GM19372 (cell line): ENCODE data around the gene CAVIN3.

Experiments
- ATAC-seq: cut with Tn5 transposase; IDR thresholded peaks from one replicate; pipeline ENCODE4 v1.9.1; 2021; ENCODE audit warnings: mild to moderate bottlenecking, low read depth, moderate library complexity; ENCODE audit not compliant: unreplicated experiment

Gene CAVIN3

GRCh38 chr11:6320411-6321155 is at the start of gene CAVIN3:
TSS of gene CAVIN3 (minus strand) at chr11:6320501. CDS start at chr11:6320476, 25 bp downstream.
- peak; percentile 23 for ATAC-seq

- no peak for ATAC-seq
Observed at GRCh38 chr11:6365659-6366058, 45.4 kb upstream of the CAVIN3 start.

- ATAC-seq: peak; percentile 94
Observed at GRCh38 chr11:6362873-6363678, 42.8 kb upstream of the CAVIN3 start.

- no peak for ATAC-seq
Observed at GRCh38 chr11:6362185-6362872, 42.0 kb upstream of the CAVIN3 start.

- ATAC-seq: no peak
Observed at GRCh38 chr11:6360183-6360582, 39.9 kb upstream of the CAVIN3 start.

- ATAC-seq: no peak
Observed at GRCh38 chr11:6357222-6357621, 36.9 kb upstream of the CAVIN3 start.

- ATAC-seq: no peak
Observed at GRCh38 chr11:6356503-6357055, 36.3 kb upstream of the CAVIN3 start.

GRCh38 chr11:6354651-6355485 is 34.6 kb upstream of the CAVIN3 start:
- no peak for ATAC-seq

- peak; percentile 69 for ATAC-seq
Observed at GRCh38 chr11:6353367-6353987, 33.2 kb upstream of the CAVIN3 start.

- ATAC-seq: no peak
Observed at GRCh38 chr11:6351782-6352382, 31.6 kb upstream of the CAVIN3 start.

GRCh38 chr11:6350486-6350885 is 30.2 kb upstream of the CAVIN3 start:
- ATAC-seq: no peak

- ATAC-seq: no peak
Observed at GRCh38 chr11:6350043-6350442, 29.7 kb upstream of the CAVIN3 start.

- no peak for ATAC-seq
Observed at GRCh38 chr11:6345366-6345765, 25.1 kb upstream of the CAVIN3 start.

- no peak for ATAC-seq
Observed at GRCh38 chr11:6336293-6336692, 16.0 kb upstream of the CAVIN3 start.

- no peak for ATAC-seq
Observed at GRCh38 chr11:6334806-6335205, 14.5 kb upstream of the CAVIN3 start.

GRCh38 chr11:6333095-6333494 is 12.8 kb upstream of the CAVIN3 start:
- ATAC-seq: no peak

GRCh38 chr11:6332066-6332465 is 11.8 kb upstream of the CAVIN3 start:
- no peak for ATAC-seq

- ATAC-seq: no peak
Observed at GRCh38 chr11:6328321-6328720, 8.0 kb upstream of the CAVIN3 start.

- no peak for ATAC-seq
Observed at GRCh38 chr11:6327806-6328205, 7.5 kb upstream of the CAVIN3 start.
